Body of pancreas (tissue), 4 donors: ENCODE measurements around the gene RASGRP1.

Experiments used
- POLR2A ChIP-seq, 3 donors: fragments of 450-650 bp; IDR thresholded peaks; one replicate each; pipeline ENCODE4 v1.6.1; 2016; ENCODE audit warnings: antibody characterized with exemption in 3 of 3, mild to moderate bottlenecking in 2 of 3
- TF ChIP-seq, protein P1 (sequence below), 7 experiments: fragments of 450-650 bp in 4 of 7; fragments of 200-600 bp in 3 of 7; sonication (generic) in 3 of 7; IDR thresholded peaks; one replicate each; pipeline ENCODE4 v1.5.1; 2016 to 2019; ENCODE audit warnings: antibody characterized with exemption in 7 of 7

DNA sequence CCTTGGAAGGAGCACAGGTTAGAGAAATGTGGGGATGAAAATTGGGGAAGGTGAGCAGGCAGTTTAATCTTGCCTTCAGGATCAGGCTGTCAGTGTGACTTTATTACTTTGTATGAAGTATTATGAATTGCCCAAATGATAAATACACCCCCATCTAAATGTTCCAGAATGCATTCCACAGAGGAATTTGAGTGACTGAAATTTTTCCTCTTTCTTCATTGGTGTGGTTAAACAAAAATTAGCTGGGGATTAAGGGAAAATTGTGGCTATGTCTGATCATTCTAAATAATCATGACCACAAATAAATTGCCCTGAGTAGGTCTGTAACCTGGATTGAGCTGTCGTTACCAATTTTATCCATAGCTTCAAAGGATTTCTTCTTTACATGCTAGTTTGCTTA is 77.2 kb downstream of the RASGRP1 start:
- TF ChIP-seq, protein P1, sequence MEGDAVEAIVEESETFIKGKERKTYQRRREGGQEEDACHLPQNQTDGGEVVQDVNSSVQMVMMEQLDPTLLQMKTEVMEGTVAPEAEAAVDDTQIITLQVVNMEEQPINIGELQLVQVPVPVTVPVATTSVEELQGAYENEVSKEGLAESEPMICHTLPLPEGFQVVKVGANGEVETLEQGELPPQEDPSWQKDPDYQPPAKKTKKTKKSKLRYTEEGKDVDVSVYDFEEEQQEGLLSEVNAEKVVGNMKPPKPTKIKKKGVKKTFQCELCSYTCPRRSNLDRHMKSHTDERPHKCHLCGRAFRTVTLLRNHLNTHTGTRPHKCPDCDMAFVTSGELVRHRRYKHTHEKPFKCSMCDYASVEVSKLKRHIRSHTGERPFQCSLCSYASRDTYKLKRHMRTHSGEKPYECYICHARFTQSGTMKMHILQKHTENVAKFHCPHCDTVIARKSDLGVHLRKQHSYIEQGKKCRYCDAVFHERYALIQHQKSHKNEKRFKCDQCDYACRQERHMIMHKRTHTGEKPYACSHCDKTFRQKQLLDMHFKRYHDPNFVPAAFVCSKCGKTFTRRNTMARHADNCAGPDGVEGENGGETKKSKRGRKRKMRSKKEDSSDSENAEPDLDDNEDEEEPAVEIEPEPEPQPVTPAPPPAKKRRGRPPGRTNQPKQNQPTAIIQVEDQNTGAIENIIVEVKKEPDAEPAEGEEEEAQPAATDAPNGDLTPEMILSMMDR (IDR thresholded peaks at IDR 0.05) = no peak
- TF ChIP-seq POLR2A (IDR thresholded peaks at IDR 0.05) = no peak
